HG03159 (cell line): ENCODE measurements around the gene GRM4.

Experiments used
- ATAC-seq: cut with Tn5 transposase; IDR thresholded peaks from one replicate; pipeline ENCODE4 v1.9.1; 2021; ENCODE audit warnings: mild to moderate bottlenecking, moderate library complexity; ENCODE audit not compliant: unreplicated experiment

The GRM4 gene

GRCh38 chr6:33999567-33999966 is 146.3 kb downstream of the GRM4 start:
- no peak for ATAC-seq

GRCh38 chr6:33998660-33999059 is 147.2 kb downstream of the GRM4 start:
- ATAC-seq: no peak

- ATAC-seq: no peak
Observed at GRCh38 chr6:33997265-33997664, 148.6 kb downstream of the GRM4 start.

GRCh38 chr6:33996120-33996475 is 149.8 kb downstream of the GRM4 start:
- no peak for ATAC-seq

- no peak for ATAC-seq
Observed at GRCh38 chr6:33995309-33996119, 150.4 kb downstream of the GRM4 start.

GRCh38 chr6:33994472-33995308 is 151.2 kb downstream of the GRM4 start:
- ATAC-seq: no peak

GRCh38 chr6:33993653-33994471 is 152.0 kb downstream of the GRM4 start:
- ATAC-seq: no peak

- ATAC-seq: no peak
Observed at GRCh38 chr6:33993091-33993490, 152.8 kb downstream of the GRM4 start.

- ATAC-seq: no peak
Observed at GRCh38 chr6:33992191-33992590, 153.7 kb downstream of the GRM4 start.

GRCh38 chr6:33991610-33992009 is 154.3 kb downstream of the GRM4 start:
- ATAC-seq: no peak

- ATAC-seq: no peak
Observed at GRCh38 chr6:33990061-33990541, 155.8 kb downstream of the GRM4 start.

GRCh38 chr6:33989016-33989854 is 156.7 kb downstream of the GRM4 start:
- no peak for ATAC-seq

GRCh38 chr6:33988121-33989015 is 157.5 kb downstream of the GRM4 start:
- ATAC-seq: no peak

GRCh38 chr6:33987531-33988021 is 158.3 kb downstream of the GRM4 start:
- no peak for ATAC-seq

- no peak for ATAC-seq
Observed at GRCh38 chr6:33985947-33986346, 159.9 kb downstream of the GRM4 start.

GRCh38 chr6:33985313-33985751 is 160.6 kb downstream of the GRM4 start:
- no peak for ATAC-seq

- ATAC-seq: no peak
Observed at GRCh38 chr6:33984466-33985312, 161.2 kb downstream of the GRM4 start.
